KOPT-K1 (cell line): ENCODE data around the gene ANKRD34A.

Experiments
- H3K27ac ChIP-seq: fragments of 200-600 bp; sonication (generic); 2 replicates; pipeline ENCODE4 v1.5.1; 2016; ENCODE audit warnings: antibody characterized with exemption, mild to moderate bottlenecking, low read depth, low read length; ENCODE audit not compliant: poor library complexity, severe bottlenecking
- H3K36me3 ChIP-seq: fragments of 200-600 bp; sonication (generic); 2 replicates; pipeline ENCODE4 v1.5.1; 2017; ENCODE audit warnings: antibody characterized with exemption, mild to moderate bottlenecking, low read length, moderate library complexity; ENCODE audit not compliant: insufficient read depth
- H3K9me3 ChIP-seq: fragments of 200-600 bp; sonication (generic); 2 replicates; pipeline ENCODE4 v1.5.1; 2017; ENCODE audit warnings: antibody characterized with exemption, low read length, mild to moderate bottlenecking; ENCODE audit not compliant: insufficient read depth, poor library complexity, severe bottlenecking

Gene ANKRD34A

DNA sequence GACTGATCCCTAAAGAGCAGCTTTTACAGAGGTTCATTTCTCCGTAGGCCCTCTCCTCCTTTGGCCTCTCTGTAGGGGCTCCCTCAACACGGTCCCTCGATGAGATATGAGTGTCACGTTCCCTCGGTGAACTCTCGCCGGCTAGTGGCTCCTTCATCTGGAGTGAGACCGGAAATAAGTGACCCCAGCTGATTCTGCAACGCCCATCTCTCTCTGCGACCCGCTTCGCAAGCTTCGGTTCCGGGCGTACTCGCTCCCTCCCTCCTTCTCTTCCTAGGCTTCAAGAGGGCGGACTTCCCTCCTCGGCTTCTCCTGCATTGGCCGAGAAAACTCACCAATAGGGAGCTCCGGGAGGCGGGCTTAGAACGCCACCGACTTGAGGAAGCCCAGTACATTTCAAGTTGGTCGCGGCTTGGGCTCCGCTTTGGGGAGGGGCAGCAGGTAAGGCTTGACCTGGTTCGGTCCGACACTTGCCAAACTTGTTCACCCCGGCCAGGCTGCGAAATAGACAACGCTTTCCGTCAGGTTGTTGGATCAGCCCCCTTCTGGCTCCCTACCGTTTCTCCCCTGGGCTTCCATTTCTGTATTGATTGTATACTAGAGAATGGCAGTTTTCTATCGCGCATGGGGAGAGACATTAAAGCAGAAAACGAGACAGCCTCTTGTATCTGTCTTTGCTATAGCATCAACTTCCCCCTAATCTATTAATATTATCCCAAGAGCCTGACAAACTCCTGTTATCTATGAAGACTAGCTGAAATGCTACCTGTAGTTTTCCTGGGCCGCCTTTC, at the start of gene ANKRD34A, which contains the start of gene POLR3GL:
TSS of gene ANKRD34A (minus strand) at position 248 of the 791 bp plus-strand sequence. CDS start 2,816 bp downstream, outside the sequence.
TSS of gene POLR3GL (plus strand) at position 363 of the 791 bp plus-strand sequence. CDS start 10,176 bp downstream, outside the sequence.
- peaks cover 12% of the 10 kb centered on the region for H3K9me3 ChIP-seq
- H3K27ac ChIP-seq: peak within 1 kb of the TSS; percentile 65
- no peaks in the 10 kb centered on the region for H3K36me3 ChIP-seq

DNA sequence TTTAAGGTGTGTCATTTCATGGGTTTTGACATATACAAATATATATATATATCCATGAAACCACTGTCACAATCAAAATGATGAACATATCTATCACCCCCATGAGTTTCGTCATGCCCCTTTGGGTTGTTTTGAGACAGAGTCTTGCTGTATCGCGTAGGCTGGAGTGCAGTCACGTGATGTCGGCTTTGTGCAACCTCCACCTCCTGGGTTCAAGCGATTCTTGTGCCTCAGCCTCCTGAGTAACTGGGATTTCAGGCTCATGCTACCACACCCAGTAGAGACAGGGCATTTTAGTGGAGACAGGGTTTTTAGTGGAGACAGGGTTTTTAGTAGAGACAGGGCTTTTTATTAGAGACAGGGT, 49.2 kb upstream of the ANKRD34A start:
- Histone ChIP-seq H3K36me3 (no peaks in the 10 kb centered on the region), H3K27ac (no peak overlapping the region), H3K9me3 (no peaks in the 10 kb centered on the region)

DNA sequence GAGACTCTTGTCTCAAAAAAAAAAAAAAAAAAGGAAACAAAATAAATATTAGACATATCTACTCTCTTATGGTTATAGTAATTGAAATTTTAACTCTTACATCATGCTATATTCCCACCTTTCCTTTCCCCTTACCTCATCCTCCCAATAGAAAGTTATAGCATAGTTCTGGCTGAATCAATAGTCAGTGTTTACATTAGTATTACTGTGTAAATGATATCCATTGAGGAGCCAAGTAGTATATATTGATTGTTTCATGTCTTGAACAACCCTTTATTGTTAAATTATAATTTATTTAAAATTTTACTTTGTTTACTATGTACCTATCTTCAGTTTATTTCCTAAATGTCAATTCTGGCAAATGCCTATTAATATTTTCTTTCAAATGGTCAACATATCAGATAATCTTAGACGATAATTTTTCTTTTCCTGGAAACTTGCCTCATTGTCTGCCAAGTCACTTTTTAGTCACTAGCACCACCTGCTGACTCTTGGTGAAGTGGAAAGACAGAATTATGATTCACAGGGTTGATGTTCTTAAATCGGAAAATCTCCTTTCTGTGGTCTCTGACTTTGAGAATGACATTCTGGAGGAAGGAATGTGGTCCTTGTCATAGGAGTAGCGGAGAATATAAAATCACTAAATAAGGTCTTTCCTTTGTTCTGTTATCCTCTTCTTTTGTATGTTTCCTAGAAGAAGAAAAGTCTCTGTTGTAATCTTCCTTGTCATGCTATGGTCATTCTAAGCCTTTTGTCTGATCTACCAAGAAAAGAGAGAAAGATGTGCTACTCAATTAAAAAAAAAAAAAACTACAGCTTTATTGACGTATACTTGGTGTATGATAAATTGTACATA, 48.6 kb upstream of the ANKRD34A start:
- Histone ChIP-seq H3K27ac (no peak overlapping the region), H3K9me3 (no peaks in the 10 kb centered on the region), H3K36me3 (no peaks in the 10 kb centered on the region)

DNA sequence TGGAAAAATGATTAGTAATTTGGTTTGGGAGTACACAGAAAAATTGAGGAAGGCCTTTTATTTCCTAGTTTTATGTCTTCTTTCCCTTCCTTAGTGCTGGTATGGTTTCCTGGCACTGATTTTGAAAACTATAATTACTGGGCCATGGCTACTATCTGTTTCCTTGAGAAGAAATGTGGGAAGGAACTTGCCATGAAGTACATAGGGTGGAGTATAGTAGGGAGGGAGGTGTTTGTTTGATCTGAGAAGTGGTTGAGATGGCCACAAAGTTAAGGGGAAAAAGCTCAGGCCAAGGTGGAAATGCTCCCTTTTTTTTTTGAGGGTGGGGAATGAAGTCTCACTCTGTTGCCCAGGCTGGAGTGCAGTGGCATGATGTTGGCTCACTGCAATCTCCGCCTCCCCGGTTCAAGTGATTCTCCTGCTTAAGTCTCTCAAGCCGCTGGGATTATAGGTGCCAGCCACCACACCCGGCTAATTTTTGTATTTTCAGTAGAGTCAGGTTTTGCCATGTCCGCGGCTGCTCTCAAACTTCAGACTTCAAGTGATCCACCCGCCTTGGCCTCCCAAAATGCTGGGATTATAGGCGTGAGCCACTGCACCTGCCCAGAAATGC, 45.9 kb upstream of the ANKRD34A start:
- Histone ChIP-seq H3K9me3 (no peaks in the 10 kb centered on the region), H3K27ac (no peak overlapping the region), H3K36me3 (no peaks in the 10 kb centered on the region)

DNA sequence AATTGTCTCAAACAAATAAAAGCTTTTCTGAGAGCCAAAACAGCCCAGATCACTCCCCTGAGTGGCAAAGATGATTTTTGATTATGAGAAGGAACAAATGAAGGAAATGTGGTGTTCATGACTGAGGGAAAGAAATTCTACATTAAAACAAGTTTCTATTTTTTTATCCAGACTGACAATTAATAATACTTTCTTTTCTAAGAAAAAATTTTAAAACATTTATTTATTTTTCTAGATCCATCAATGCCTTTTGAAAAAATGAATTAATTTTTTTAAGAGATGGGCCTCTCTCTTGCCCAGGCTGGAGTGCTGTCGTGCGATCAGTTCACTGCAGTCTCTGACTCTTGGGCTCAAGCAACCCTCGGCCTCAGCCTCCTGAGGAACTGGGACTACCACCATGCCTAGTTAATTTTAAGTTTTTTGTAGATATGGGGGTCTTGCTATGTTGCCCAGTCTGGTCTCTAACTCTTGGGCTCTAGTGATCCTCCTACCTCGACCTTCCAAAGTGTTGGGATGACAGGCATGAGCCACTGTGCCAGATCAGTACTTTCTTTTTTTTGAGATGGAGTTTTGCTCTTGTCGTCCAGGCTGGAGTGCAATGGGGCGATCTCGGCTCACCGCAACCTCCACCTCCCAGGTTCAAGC, 43.2 kb upstream of the ANKRD34A start:
- no peaks in the 10 kb centered on the region for H3K9me3 ChIP-seq
- peak overlapping the region; percentile 62 for H3K27ac ChIP-seq
- no peaks in the 10 kb centered on the region for H3K36me3 ChIP-seq

DNA sequence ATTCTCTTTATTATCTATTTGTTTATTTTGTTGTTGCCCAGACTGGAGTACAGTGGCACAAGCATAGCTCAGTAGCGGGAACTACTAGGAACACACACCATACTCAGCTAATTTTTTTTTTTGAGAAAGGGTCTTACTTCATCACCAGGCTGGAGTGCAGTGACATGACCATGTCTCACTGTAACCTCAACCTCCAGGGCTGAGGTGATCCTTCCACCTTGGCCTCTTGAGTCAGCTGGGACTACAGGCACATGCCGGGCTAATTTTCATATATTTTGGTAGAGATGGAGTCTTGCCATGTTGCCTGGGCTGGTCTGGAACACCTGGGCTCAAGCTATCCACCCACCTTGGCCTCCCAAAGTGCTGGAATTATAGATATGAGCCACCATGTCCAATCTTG, 37.3 kb upstream of the ANKRD34A start:
- no peaks in the 10 kb centered on the region for H3K36me3 ChIP-seq
- H3K27ac ChIP-seq: no peak overlapping the region
- H3K9me3 ChIP-seq: no peaks in the 10 kb centered on the region

DNA sequence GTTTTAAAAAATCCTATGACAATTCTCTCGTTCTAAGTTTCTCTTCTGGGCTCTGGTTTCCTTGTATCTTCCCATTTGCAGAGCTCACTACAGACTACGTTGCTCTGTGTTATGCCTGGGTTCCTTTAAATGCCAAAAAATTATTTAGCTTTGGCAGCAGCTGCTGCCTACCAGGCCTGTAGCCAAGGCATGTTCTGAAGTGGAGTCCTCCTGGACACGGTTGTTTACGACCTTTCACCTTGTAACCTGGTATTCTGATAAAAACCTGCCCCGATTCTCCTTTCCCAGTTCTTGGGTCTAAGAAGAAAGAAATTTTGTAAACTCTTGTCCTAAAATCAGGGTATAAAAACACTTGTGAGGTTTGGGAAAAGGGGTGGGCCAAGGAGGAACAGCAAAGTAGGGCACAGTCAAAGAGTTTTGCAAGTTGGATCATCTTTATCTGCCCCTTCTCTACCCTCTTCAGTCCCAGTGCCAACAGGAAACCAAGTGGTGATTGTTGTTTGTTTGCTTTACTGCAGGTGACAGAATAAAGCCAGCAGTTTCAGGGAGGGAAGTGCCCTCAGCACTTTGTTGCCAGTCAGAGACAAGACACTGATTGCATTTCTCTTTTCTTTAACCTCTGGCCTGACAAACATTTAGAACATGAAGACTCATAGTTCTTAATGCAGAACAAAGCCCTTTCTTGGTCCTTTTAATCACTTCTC, 35.1 kb upstream of the ANKRD34A start:
- Histone ChIP-seq H3K36me3 (peaks cover 8% of the 10 kb centered on the region), H3K9me3 (no peaks in the 10 kb centered on the region), H3K27ac (peak overlapping the region; percentile 18)

DNA sequence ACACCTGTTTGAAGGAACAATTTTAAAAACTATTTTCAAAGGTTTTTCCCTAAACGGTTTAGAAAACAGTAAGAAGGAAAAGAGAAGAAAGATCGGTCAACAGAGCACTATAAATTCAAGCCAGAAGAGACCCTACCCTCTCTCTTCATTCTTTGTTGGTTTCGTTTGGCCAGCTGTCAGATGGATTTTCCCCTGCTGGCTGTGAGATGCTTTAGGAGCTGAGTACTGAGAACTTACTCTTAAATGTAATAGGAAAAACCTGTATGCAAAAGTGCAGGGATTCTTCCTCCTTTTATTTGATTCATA, 33.3 kb upstream of the ANKRD34A start:
- H3K36me3 ChIP-seq: peaks cover 26% of the 10 kb centered on the region
- H3K9me3 ChIP-seq: no peaks in the 10 kb centered on the region
- H3K27ac ChIP-seq: peak overlapping the region; percentile 90

DNA sequence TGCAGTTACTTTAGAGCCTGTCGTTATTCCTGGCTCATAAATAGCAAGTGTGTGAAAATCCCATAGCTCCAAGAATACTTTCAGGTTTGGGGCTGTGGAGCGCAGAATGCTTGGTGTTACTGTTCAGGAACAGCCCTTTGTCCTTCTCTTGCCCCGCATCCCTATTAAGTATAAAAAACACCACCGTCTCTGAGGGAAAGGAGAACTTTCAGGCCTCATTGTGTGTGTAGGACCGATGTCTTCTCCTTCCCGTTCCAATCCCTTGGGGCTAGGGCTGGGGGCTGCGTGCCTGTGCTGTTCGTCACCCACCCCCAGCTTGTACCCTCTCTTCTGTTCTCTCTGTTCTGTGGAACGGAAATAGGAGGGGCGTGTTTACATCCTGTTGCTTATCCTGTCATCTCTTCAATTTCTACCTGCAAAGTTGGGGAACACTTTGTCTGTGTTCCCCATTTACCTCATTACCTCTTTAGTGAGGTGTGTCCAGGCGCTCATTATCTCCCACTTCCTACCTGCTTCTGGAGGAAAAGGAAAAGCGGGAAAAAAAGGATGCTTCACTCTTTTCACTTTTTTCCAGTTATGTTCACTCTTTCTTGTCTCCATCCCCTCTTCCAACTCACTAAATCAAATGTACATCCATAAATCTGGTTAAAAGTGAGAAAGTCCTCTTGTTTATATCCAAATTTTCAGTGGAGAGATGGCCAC, 32.8 kb upstream of the ANKRD34A start:
- H3K36me3 ChIP-seq: peaks cover 29% of the 10 kb centered on the region
- H3K9me3 ChIP-seq: no peaks in the 10 kb centered on the region
- peak overlapping the region; percentile 90 for H3K27ac ChIP-seq

DNA sequence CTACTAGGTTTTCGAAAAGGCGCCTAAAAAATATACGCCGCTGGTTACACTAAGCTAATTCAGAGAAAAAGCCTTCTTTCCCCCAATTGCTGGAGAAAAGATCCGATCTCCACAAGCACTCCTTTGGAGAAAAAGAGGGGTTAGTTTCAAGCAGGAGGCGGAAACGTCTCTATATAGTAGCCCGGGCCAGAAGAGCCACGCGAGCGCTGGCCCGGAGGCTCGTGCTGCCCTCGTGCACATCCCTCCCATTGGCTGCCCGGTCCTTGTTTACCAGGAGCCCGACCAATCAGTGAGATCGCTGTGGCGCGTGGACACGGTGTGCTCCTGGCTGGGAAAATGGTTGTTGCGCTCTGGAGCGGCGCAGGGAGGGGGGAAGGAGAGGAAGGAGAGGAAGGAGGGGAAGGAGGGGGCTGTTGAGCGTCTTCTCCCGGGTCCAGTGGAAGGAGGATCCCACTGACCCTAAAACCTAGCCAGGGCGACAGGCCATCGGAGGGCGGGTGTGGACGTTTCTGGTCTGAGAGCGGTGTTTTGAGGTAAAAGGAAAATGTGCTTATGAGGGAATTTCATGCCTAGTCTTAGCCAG, 32.1 kb upstream of the ANKRD34A start, which contains the start of gene TXNIP:
TSS of gene TXNIP (minus strand) at position 147 of the 583 bp plus-strand sequence. CDS start 313 bp downstream, outside the sequence.
- Histone ChIP-seq H3K9me3 (no peaks in the 10 kb centered on the region), H3K27ac (peak within 1 kb of the TSS; percentile 90), H3K36me3 (peaks cover 29% of the 10 kb centered on the region)

DNA sequence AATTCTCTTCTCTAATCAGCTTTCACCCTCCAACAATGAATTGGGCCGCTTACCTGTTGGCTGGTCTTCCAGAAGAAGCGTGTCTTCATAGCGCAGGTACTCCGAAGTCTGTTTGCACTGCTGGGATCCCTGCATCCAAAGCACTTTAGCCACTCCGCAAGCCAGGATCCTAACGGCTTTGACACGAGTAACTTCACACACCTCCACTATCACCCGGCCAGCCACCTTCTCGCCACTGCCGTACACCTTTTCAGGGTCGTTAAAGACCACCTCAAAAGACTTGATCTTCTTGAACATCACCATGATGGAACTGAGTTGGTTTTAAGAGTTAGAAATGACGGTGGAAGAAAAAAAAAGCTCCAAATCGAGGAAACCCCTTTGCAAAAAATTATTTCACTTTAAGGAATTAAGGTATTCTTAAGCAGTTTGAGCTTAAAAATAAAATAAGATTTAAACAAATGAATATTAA, 31.6 kb upstream of the ANKRD34A start:
- no peaks in the 10 kb centered on the region for H3K9me3 ChIP-seq
- peaks cover 29% of the 10 kb centered on the region for H3K36me3 ChIP-seq
- H3K27ac ChIP-seq: peak overlapping the region; percentile 90

DNA sequence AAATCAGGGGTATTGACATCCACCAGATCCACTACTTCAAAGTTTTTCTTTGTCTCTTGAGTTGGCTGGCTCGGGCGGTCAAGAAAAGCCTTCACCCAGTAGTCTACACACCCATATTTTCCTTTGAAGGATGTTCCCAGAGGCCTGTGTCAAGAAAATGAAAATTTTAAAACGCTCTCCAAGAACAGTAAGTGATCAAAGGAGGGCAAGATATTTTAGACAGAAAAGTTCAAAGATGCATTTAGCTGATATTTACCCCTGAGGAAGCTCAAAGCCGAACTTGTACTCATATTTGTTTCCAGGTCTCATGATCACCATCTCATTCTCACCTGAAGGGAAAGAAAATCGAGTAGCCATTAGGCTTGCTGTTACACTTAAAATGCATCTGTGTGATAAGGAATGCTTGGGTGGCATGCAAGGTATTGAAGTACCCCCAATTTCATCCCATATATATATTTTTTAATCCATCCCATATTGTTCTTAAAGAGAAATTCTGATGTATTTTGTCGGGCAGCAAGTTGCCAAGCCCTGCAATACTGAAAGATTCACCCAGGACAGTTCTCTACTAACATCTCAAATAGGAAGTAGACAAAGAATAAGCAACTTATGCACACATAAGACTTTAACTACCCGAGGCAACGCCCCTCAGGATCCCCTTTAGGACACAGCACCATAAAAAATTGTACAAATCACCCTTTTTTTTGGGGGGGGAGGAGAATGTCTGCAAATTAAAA, 30.9 kb upstream of the ANKRD34A start:
- H3K27ac ChIP-seq: peak overlapping the region; percentile 90
- peaks cover 29% of the 10 kb centered on the region for H3K36me3 ChIP-seq
- H3K9me3 ChIP-seq: no peaks in the 10 kb centered on the region
